ENCODE results near the gene SOCS3. TPM values are rescaled to one million over a fixed set of nuclear protein-coding genes. Genes with fewer than 3 reads are reported as not detected.

The SOCS3 gene
- total RNA-seq, 2 donors from 2014 or later: 19.7 to 29.4 TPM

- intact Hi-C loops (cut with DNase I): no loop called here
- no peaks in the 10 kb centered on the region for H3K36me3 ChIP-seq
- H3K4me3 ChIP-seq: no peak overlapping the region
- TF ChIP-seq CTCF (IDR thresholded peaks at IDR 0.05): no peak
- no peaks in the 10 kb centered on the region for H3K9me3 ChIP-seq
- no peak overlapping the region for H3K9ac ChIP-seq (ENCODE audit: low read depth in 2 of 2, low read length in 2 of 2)
- H3K27ac ChIP-seq: peak overlapping the region; percentile 56
- H3K4me1 ChIP-seq: peaks cover 12% of the 10 kb centered on the region
- H3K27me3 ChIP-seq: no peaks in the 10 kb centered on the region
- no peak for DNase-seq
Observed at GRCh38 chr17:78376161-78376560, 16.3 kb upstream of the SOCS3 start.

- peak; percentile 31 for DNase-seq
- intact Hi-C loops (cut with DNase I): no loop called here
- Histone ChIP-seq H3K4me3 (no peak overlapping the region), H3K9me3 (no peaks in the 10 kb centered on the region), H3K27me3 (no peaks in the 10 kb centered on the region), H3K4me1 (peaks cover 12% of the 10 kb centered on the region), H3K27ac (peak overlapping the region; percentile 56), H3K36me3 (no peaks in the 10 kb centered on the region), H3K9ac (ENCODE audit: low read depth in 2 of 2, low read length in 2 of 2) (peak overlapping the region in 1 of 2 donors; percentile 14)
- no peak for TF ChIP-seq CTCF (IDR thresholded peaks at IDR 0.05)
Observed at GRCh38 chr17:78375401-78376151, 15.7 kb upstream of the SOCS3 start.

- Histone ChIP-seq H3K4me1 (peaks cover 6% of the 10 kb centered on the region), H3K27me3 (no peaks in the 10 kb centered on the region), H3K9me3 (no peaks in the 10 kb centered on the region), H3K36me3 (no peaks in the 10 kb centered on the region), H3K27ac (peak overlapping the region; percentile 56), H3K9ac (ENCODE audit: low read depth in 2 of 2, low read length in 2 of 2) (no peak overlapping the region), H3K4me3 (no peak overlapping the region)
- no peak for TF ChIP-seq CTCF (IDR thresholded peaks at IDR 0.05)
- no peak for DNase-seq
- intact Hi-C loops (cut with DNase I): no loop called here
Observed at GRCh38 chr17:78374631-78375274, 14.9 kb upstream of the SOCS3 start.

GRCh38 chr17:78374189-78374588 lies 14.3 kb upstream of the SOCS3 start:
- no peaks in the 10 kb centered on the region for H3K9me3 ChIP-seq
- H3K4me1 ChIP-seq: peaks cover under 1% of the 10 kb centered on the region
- DNase-seq: no peak
- intact Hi-C loops (cut with DNase I): no loop called here
- H3K27me3 ChIP-seq: no peaks in the 10 kb centered on the region
- no peak overlapping the region for H3K27ac ChIP-seq
- no peak overlapping the region for H3K4me3 ChIP-seq
- no peak for TF ChIP-seq CTCF (IDR thresholded peaks at IDR 0.05)
- H3K9ac ChIP-seq (ENCODE audit: low read depth in 2 of 2, low read length in 2 of 2): no peak overlapping the region
- no peaks in the 10 kb centered on the region for H3K36me3 ChIP-seq

GRCh38 chr17:78372841-78373240 lies 13.0 kb upstream of the SOCS3 start:
- Histone ChIP-seq H3K4me3 (no peak overlapping the region), H3K27ac (no peak overlapping the region)

More at GRCh38 chr17:78372841-78373240, 13.0 kb upstream of the SOCS3 start:
- intact Hi-C loops (cut with DNase I): no loop called here
- Histone ChIP-seq H3K36me3 (no peaks in the 10 kb centered on the region), H3K9ac (ENCODE audit: low read depth in 2 of 2, low read length in 2 of 2) (no peak overlapping the region), H3K27me3 (no peaks in the 10 kb centered on the region), H3K9me3 (no peaks in the 10 kb centered on the region), H3K4me1 (no peaks in the 10 kb centered on the region)
- DNase-seq: no peak
- no peak for TF ChIP-seq CTCF (IDR thresholded peaks at IDR 0.05)
